ENCODE measurements around the gene PDE6A. TPM values are rescaled to one million over a fixed set of nuclear protein-coding genes. Genes with fewer than 3 reads are reported as not detected.

PDE6A gene
- total and polyA plus RNA-seq, 9 of the 15 experiments (the other 6 are each of a cell fraction or from before 2014, with no cell fraction given), result 0.01 to 0.04 (median 0.01) TPM; not detected in 6

DNA sequence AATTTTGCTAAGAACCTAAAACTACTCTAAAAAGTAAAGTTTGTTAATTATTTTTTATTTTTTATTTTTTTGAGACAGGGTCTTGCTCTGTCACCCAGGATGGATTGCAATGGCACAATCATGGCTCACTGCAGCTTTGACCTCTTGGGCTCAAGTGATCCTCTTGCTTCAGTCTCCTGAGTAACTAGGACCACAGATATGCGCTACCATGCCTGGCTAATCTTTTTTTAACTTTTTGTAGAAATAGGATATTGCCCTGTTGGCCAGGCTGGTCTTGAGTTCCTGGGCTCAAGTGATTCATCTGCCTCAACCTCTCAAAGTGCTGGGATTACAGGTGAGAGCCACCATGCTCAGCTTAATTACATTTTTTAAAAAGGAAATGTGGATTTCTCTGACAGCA, 45.8 kb downstream of the PDE6A start (continued):
- TF ChIP-seq HLTF (IDR thresholded peaks at IDR 0.05) (no peak), ZNF311 (CRISPR knock-in tag; IDR thresholded peaks at IDR 0.05) (no peak), CCAR2 (IDR thresholded peaks at IDR 0.05; ENCODE audit: low read depth, low read length) (no peak), CBFA2T3 (IDR thresholded peaks at IDR 0.05) (no peak), NONO (IDR thresholded peaks at IDR 0.05; ENCODE audit: low read depth in 2 of 2, low read length in 1 of 2) (no peak), HOXB6 (CRISPR knock-in tag; IDR thresholded peaks at IDR 0.05; ENCODE audit: borderline replicate concordance) (no peak), BHLHE40 (IDR thresholded peaks at IDR 0.05; ENCODE audit: low read length) (no peak)
- TF ChIP-seq, protein P1, sequence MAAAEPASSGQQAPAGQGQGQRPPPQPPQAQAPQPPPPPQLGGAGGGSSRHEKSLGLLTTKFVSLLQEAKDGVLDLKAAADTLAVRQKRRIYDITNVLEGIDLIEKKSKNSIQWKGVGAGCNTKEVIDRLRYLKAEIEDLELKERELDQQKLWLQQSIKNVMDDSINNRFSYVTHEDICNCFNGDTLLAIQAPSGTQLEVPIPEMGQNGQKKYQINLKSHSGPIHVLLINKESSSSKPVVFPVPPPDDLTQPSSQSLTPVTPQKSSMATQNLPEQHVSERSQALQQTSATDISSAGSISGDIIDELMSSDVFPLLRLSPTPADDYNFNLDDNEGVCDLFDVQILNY (CRISPR knock-in tag; IDR thresholded peaks at IDR 0.05), result no peak
- TF ChIP-seq, protein P2, sequence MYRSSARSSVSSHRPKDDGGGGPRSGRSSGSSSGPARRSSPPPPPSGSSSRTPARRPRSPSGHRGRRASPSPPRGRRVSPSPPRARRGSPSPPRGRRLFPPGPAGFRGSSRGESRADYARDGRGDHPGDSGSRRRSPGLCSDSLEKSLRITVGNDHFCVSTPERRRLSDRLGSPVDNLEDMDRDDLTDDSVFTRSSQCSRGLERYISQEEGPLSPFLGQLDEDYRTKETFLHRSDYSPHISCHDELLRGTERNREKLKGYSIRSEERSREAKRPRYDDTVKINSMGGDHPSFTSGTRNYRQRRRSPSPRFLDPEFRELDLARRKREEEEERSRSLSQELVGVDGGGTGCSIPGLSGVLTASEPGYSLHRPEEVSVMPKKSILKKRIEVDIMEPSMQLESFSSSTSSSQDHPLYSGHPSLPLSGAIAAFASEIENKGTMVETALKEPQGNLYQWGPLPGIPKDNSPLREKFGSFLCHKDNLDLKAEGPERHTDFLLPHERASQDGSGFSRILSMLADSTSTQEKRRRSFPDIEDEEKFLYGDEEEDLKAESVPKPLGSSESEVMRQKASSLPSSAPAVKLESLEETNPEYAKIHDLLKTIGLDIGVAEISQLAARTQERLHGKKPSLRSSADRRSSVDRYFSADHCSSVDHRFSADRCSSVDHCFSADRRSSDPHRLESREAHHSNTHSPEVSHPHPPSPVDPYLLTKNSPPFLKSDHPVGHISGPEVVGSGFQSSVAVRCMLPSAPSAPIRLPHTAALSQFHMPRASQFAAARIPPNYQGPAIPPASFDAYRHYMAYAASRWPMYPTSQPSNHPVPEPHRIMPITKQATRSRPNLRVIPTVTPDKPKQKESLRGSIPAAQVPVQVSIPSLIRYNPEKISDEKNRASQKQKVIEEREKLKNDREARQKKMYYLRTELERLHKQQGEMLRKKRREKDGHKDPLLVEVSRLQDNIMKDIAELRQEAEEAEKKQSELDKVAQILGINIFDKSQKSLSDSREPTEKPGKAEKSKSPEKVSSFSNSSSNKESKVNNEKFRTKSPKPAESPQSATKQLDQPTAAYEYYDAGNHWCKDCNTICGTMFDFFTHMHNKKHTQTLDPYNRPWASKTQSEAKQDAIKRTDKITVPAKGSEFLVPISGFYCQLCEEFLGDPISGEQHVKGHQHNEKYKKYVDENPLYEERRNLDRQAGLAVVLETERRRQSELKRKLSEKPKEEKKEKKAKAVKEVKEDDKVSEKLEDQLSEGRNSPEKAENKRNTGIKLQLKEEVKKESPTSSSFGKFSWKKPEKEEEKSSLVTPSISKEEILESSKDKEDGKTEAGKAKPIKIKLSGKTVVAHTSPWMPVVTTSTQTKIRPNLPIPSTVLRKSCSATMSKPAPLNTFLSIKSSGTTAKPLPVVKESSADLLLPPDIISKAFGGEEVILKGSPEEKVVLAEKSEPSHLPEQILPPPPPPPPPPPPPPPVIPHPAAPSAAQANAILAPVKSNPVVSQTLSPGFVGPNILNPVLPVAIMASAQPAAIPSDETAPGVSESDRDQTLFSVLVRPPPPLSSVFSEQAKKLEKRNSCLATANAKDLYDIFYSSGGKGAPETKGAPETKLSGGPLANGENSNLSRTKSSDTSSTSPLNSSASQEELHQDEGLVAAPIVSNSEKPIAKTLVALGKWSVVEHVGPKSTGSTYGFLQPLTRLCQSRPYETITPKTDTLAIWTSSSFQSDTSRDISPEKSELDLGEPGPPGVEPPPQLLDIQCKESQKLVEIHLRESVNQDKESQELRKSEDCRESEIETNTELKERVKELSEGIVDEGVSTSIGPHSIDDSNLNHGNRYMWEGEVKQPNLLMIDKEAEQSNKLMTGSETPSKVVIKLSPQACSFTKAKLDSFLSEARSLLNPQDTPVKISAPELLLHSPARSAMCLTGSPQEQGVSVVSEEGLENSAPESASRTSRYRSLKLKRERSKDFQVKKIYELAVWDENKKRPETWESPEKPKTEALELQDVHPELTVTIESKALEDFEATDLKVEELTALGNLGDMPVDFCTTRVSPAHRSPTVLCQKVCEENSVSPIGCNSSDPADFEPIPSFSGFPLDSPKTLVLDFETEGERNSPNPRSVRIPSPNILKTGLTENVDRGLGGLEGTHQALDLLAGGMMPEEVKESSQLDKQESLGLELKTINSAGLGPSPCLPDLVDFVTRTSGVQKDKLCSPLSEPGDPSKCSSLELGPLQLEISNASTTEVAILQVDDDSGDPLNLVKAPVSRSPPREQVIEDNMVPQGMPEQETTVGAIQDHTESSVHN (IDR thresholded peaks at IDR 0.05; ENCODE audit: borderline replicate concordance in 1 of 2, low read depth in 1 of 2), result no peak
